PC-9 (cell line): ENCODE data around the gene UBE2E2. TPM values are rescaled to one million over a fixed set of nuclear protein-coding genes. Genes with fewer than 3 reads are reported as not detected.
"Not testable (repeated sequence)": the region's sequence is repeated elsewhere in the genome, so short reads cannot be mapped to it uniquely, and the experiment has no call there.

Experiments used
- BruUV-seq: library from RNA; stranded (reverse); fragments of 400-500 nt; replicated peaks from 2 replicates; lab custom pipeline; 2021; lab: Mats Ljungman, UMichigan
- CTCF ChIA-PET: fragments of 300-600 bp; sonication (Branson Sonifier 250); formaldehyde crosslinking; loops from one replicate; lab custom pipeline; 2022; ENCODE audit warnings: antibody characterized with exemption; lab: Charles Lee
- POLR2A ChIA-PET: fragments of 300-600 bp; sonication (Branson Sonifier 250); formaldehyde crosslinking; loops from one replicate; lab custom pipeline; 2022; ENCODE audit warnings: antibody characterized with exemption; ENCODE audit not compliant: unreplicated experiment; lab: Charles Lee
- DNase-seq, 2 experiments: peaks; one replicate each; pipeline versions ENCODE4 v3.0.0 to v3.0.0-alpha.2; 2015 to 2022; ENCODE audit warnings: mixed read lengths in 1 of 2
- H2AFZ ChIP-seq: fragments of 200-600 bp; sonication (generic); 2 replicates; pipeline ENCODE4 v1.8.1; 2017; ENCODE audit warnings: antibody characterized with exemption
- H3F3A ChIP-seq: fragments of 200-600 bp; sonication (generic); 2 replicates; pipeline ENCODE4 v1.8.1; 2017; ENCODE audit warnings: antibody characterized with exemption, mild to moderate bottlenecking, low read depth; ENCODE audit not compliant: insufficient read depth
- H3K27ac ChIP-seq: fragments of 200-600 bp; sonication (generic); 2 replicates; pipeline ENCODE4 v1.6.1; 2016; ENCODE audit warnings: mixed run types
- H3K27me3 ChIP-seq: fragments of 200-600 bp; sonication (generic); 2 replicates; pipeline ENCODE4 v1.6.1; 2016; ENCODE audit warnings: low read depth, mixed run types; ENCODE audit not compliant: insufficient read depth
- H3K36me3 ChIP-seq: fragments of 200-600 bp; sonication (generic); 2 replicates; pipeline ENCODE4 v1.6.1; 2016; ENCODE audit warnings: low read depth, mixed run types
- H3K4me1 ChIP-seq: fragments of 200-600 bp; sonication (generic); replicated peaks from 2 replicates; pipeline ENCODE4 v1.6.1; 2016; ENCODE audit warnings: mixed run types; ENCODE audit not compliant: insufficient read depth
- H3K4me2 ChIP-seq: fragments of 200-600 bp; sonication (generic); 2 replicates; pipeline ENCODE4 v1.6.1; 2017; ENCODE audit warnings: mixed run types
- H3K4me3 ChIP-seq: fragments of 200-600 bp; sonication (generic); 2 replicates; pipeline ENCODE4 v1.6.1; 2016; ENCODE audit warnings: mixed run types
- H3K79me2 ChIP-seq: fragments of 200-600 bp; sonication (generic); 2 replicates; pipeline ENCODE4 v1.6.1; 2017; ENCODE audit warnings: low read depth, mixed run types
- H3K9me2 ChIP-seq: fragments of 200-600 bp; sonication (generic); 2 replicates; pipeline ENCODE4 v1.8.1; 2017; ENCODE audit warnings: mild to moderate bottlenecking; ENCODE audit not compliant: insufficient read depth
- H3K9me3 ChIP-seq: fragments of 200-600 bp; sonication (generic); 2 replicates; pipeline ENCODE4 v1.8.1; 2016; ENCODE audit warnings: low read depth; ENCODE audit not compliant: insufficient read depth
- H4K20me1 ChIP-seq: fragments of 200-600 bp; sonication (generic); 2 replicates; pipeline ENCODE4 v1.8.1; 2017; ENCODE audit not compliant: insufficient read depth
- EZH2 ChIP-seq: fragments of 200-600 bp; sonication (generic); IDR thresholded peaks from 2 replicates; pipeline ENCODE4 v1.8.0; 2017; ENCODE audit warnings: antibody characterized with exemption, low read depth
- intact Hi-C: fragments of 100-400 bp; cut with micrococcal nuclease; formaldehyde crosslinking; loops from one replicate; pipeline ENCODE4 v1.10.0; 2022; ENCODE audit not compliant: unreplicated experiment
- total RNA-seq: library from RNA; stranded (reverse); gene quantifications from 2 replicates; pipeline ENCODE4 v1.2.3, GENCODE V29; 2021
- TF ChIP-seq, protein P1 (sequence below): fragments of 200-600 bp; sonication (generic); conservative IDR thresholded peaks from 2 replicates; pipeline ENCODE4 v1.6.1; 2017; ENCODE audit warnings: mixed run types, antibody characterized with exemption, mild to moderate bottlenecking, moderate library complexity

Gene UBE2E2
- total RNA-seq, 1 experiment from 2014 or later: 48.7 TPM

DNA sequence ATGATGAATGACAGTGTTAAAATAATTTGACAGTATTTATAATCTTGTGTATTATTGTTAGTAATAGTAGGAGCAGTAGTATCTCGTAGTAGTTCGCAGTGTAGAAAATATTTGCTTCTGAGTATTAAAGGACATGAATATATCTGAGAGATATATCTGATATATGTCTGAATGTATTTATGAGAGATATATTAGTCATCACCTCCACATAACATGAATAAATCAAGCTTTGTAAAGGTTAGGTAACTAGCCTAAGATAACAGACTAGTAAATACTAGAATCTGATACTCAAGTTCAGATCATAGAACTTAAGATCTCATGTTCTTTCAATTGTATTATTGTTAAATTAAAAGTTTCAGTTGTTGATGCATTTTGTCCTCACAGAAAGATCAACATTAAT, 130.5 kb downstream of the UBE2E2 start:
- CTCF ChIA-PET: no interaction called here
- Histone ChIP-seq H4K20me1 (no peaks in the 10 kb centered on the region), H2AFZ (no peak overlapping the region), H3K4me1 (no peaks in the 10 kb centered on the region), H3F3A (no peaks in the 10 kb centered on the region), H3K9me2 (no peaks in the 10 kb centered on the region), H3K4me2 (no peak overlapping the region), H3K27ac (no peak overlapping the region), H3K79me2 (peaks cover 3% of the 10 kb centered on the region; the same call in 1 of the 2 replicates), H3K36me3 (no peaks in the 10 kb centered on the region), H3K4me3 (no peak overlapping the region), H3K9me3 (no peaks in the 10 kb centered on the region), H3K27me3 (no peaks in the 10 kb centered on the region)
- TF ChIP-seq EZH2: no peak
- TF ChIP-seq, protein P1, sequence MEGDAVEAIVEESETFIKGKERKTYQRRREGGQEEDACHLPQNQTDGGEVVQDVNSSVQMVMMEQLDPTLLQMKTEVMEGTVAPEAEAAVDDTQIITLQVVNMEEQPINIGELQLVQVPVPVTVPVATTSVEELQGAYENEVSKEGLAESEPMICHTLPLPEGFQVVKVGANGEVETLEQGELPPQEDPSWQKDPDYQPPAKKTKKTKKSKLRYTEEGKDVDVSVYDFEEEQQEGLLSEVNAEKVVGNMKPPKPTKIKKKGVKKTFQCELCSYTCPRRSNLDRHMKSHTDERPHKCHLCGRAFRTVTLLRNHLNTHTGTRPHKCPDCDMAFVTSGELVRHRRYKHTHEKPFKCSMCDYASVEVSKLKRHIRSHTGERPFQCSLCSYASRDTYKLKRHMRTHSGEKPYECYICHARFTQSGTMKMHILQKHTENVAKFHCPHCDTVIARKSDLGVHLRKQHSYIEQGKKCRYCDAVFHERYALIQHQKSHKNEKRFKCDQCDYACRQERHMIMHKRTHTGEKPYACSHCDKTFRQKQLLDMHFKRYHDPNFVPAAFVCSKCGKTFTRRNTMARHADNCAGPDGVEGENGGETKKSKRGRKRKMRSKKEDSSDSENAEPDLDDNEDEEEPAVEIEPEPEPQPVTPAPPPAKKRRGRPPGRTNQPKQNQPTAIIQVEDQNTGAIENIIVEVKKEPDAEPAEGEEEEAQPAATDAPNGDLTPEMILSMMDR: no peak
- BruUV-seq: no TSS peak
- POLR2A ChIA-PET: no interaction called here
- no peak for DNase-seq
- intact Hi-C loops: no loop called here

DNA sequence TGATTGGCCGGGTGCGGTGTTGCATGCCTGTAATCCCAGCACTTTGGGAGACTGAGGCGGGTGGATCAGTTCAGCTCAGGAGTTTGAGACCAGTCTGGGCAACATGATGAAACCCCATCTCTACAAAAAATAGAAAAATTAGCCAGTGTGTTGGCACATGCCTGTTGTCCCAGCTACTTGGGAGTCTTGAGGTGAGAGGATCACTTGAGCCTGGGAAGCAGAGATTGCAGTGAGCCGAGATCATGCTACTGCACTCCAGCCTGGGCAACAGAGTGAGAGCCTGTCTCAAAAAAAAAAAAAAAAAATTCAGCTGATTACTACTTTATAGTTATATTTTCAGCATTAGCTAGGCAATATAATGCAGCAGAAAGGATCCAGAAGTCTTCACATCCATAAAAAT, 133.7 kb downstream of the UBE2E2 start:
- H3K9me3 ChIP-seq, intact Hi-C loops, BruUV-seq, H3K79me2 ChIP-seq, H3K27ac ChIP-seq, CTCF ChIA-PET, H2AFZ ChIP-seq, H3K4me2 ChIP-seq, POLR2A ChIA-PET, H4K20me1 ChIP-seq, H3K4me3 ChIP-seq, DNase-seq, H3K9me2 ChIP-seq, H3K27me3 ChIP-seq, H3F3A ChIP-seq, H3K4me1 ChIP-seq, H3K36me3 ChIP-seq: not testable (repeated sequence)

GRCh38 chr3:23341147-23341838, 138.2 kb downstream of the UBE2E2 start:
- TF ChIP-seq, protein P1: no peak
- no peak for TF ChIP-seq EZH2
- CTCF ChIA-PET: interaction anchor here (0.6 kb wide), 2 partner anchors 53 to 419 kb away, joined by 3 to 4 read pairs; no protein-coding TSS in a partner anchor

More at GRCh38 chr3:23341147-23341838, 138.2 kb downstream of the UBE2E2 start:
- Histone ChIP-seq H2AFZ (no peak overlapping the region), H3K9me3 (no peaks in the 10 kb centered on the region), H3K27ac (no peak overlapping the region), H3K4me1 (no peaks in the 10 kb centered on the region), H3K79me2 (peaks cover 6% of the 10 kb centered on the region; the same call in 1 of the 2 replicates), H3K9me2 (no peaks in the 10 kb centered on the region), H3K4me3 (no peak overlapping the region), H3F3A (no peaks in the 10 kb centered on the region), H3K36me3 (no peaks in the 10 kb centered on the region), H3K27me3 (no peaks in the 10 kb centered on the region), H3K4me2 (no peak overlapping the region), H4K20me1 (peaks cover 3% of the 10 kb centered on the region; the same call in 1 of the 2 replicates)
- POLR2A ChIA-PET: no interaction called here
- BruUV-seq: no TSS peak
- intact Hi-C loops: no loop called here
- DNase-seq: no peak
